ENCODE data around the gene UQCC3. TPM values are rescaled to one million over a fixed set of nuclear protein-coding genes. Genes with fewer than 3 reads are reported as not detected.

The UQCC3 gene
- total RNA-seq, 3 donors from 2014 or later, result 7.4 to 9.8 (median 8.3) TPM

DNA sequence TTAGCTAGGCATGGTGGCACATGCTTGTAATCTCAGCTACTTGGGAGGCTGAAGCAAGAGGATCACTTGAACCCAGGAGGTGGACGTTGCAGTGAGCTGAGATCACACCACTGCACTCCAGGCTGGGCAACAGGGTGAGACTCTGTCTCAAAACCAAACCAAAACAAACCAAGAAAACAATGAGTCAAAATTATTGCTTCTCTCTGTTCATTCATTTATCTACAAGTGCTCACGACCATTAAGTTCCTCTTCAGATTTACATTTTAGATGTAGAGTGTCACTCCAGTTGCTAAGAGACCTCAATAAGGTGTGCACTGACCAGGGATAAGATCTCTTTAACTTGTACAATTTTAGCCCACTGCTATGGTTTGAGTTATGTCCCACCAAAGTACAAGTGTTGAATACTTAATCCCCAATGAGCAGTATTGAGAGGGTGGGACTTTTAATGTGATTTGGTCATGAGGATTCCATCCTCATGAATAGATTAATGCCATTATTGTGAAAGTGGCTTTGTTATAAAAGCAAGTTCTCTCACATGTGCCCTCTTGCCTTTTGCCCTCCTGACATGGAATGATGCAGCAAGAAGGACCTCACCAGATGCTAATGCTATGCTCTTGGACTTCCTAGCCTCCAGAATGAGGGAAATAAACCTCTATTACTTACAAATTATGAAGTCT, 48.0 kb downstream of the UQCC3 start:
- Histone ChIP-seq H3K4me1 (peaks cover 0 to 18% of the 10 kb centered on the region in 2 donors), H3K9me3 (no peaks in the 10 kb centered on the region), H3K4me3 (no peak overlapping the region), H3K27me3 (no peaks in the 10 kb centered on the region), H3K27ac (peak overlapping the region in 1 of 2 donors; percentile 6), H3K36me3 (peaks cover 10% of the 10 kb centered on the region)
- intact Hi-C loops (cut with DNase I; ENCODE audit: low total_unique reads), result no loop called here
- TF ChIP-seq POLR2AphosphoS5 (IDR thresholded peaks at IDR 0.05), result no peak
- no peak for DNase-seq (ENCODE audit: low spot score in 2 of 2)

GRCh38 chr11:62721994-62722393, 50.5 kb downstream of the UQCC3 start:
- Histone ChIP-seq H3K4me1 (peaks cover 0 to 9% of the 10 kb centered on the region in 2 donors), H3K27ac (no peak overlapping the region), H3K36me3 (peaks cover 10% of the 10 kb centered on the region), H3K9me3 (no peaks in the 10 kb centered on the region), H3K27me3 (no peaks in the 10 kb centered on the region), H3K4me3 (no peak overlapping the region)
- intact Hi-C loops (cut with DNase I; ENCODE audit: low total_unique reads), result no loop called here
- DNase-seq (ENCODE audit: low spot score in 2 of 2), result no peak
- TF ChIP-seq POLR2A (IDR thresholded peaks at IDR 0.05) (no peak), CTCF (IDR thresholded peaks at IDR 0.05) (no peak), POLR2AphosphoS5 (IDR thresholded peaks at IDR 0.05) (no peak)

Other genes starting within 250 kb of the UQCC3 start
- 1,000 to 10,000 TPM in 2 of 3 donors, 100 to 1,000 TPM in 1; 636 to 1,393 (median 1,040) TPM for gene AHNAK, start 124.9 kb upstream of the UQCC3 start, total RNA-seq
- 1,000 to 10,000 TPM; 1,312 to 1,961 (median 1,794) TPM for gene EEF1G, start 97.8 kb upstream of the UQCC3 start, total RNA-seq
- 10 to 100 TPM in 2 of 3 donors, 1 to 10 TPM in 1; 7.7 to 12.1 (median 10.7) TPM for gene TUT1, start 80.2 kb upstream of the UQCC3 start, total RNA-seq
- 10 to 100 TPM; 61.3 to 92.8 (median 85.5) TPM for gene MTA2, start 69.8 kb upstream of the UQCC3 start, total RNA-seq
- 10 to 100 TPM; 34.7 to 58.7 (median 35.7) TPM for gene EML3, start 58.9 kb upstream of the UQCC3 start, total RNA-seq
- gene ROM1, start 58.4 kb upstream of the UQCC3 start, total RNA-seq, result 10 to 100 TPM in 2 of 3 donors, 1 to 10 TPM in 1; 8.5 to 11.5 (median 11.0) TPM
- gene B3GAT3, start 49.7 kb upstream of the UQCC3 start, total RNA-seq, result 10 to 100 TPM; 19.0 to 38.0 (median 29.6) TPM
- gene GANAB, start 25.1 kb upstream of the UQCC3 start, total RNA-seq, result 100 to 1,000 TPM; 114 to 116 (median 116) TPM
- gene INTS5, start 18.4 kb upstream of the UQCC3 start, total RNA-seq, result 10 to 100 TPM; 14.6 to 19.0 (median 18.4) TPM
- gene C11orf98, start 6.5 kb upstream of the UQCC3 start, total RNA-seq, result 10 to 100 TPM; 22.9 to 42.9 (median 25.2) TPM
- gene CSKMT, start 6.4 kb upstream of the UQCC3 start, total RNA-seq, result 10 to 100 TPM in 1 of 3 donors, 1 to 10 TPM in 2; 5.4 to 16.1 (median 5.8) TPM
- gene LBHD1, start 594 bp downstream of the UQCC3 start, total RNA-seq, result 1 to 10 TPM; 4.3 to 6.0 (median 5.6) TPM
- gene UBXN1, start 7.4 kb downstream of the UQCC3 start, total RNA-seq, result 100 to 1,000 TPM; 204 to 248 (median 239) TPM
- gene LRRN4CL, start 17.9 kb downstream of the UQCC3 start, total RNA-seq, result 10 to 100 TPM in 2 of 3 donors, 1 to 10 TPM in 1; 9.8 to 15.1 (median 13.6) TPM
- gene BSCL2, start 35.8 kb downstream of the UQCC3 start, total RNA-seq, result 10 to 100 TPM; 40.2 to 58.4 (median 54.1) TPM
- gene GNG3, start 36.0 kb downstream of the UQCC3 start, total RNA-seq, result not detected
- 10 to 100 TPM; 22.3 to 24.5 (median 23.6) TPM for gene HNRNPUL2, start 55.8 kb downstream of the UQCC3 start, total RNA-seq
- gene TTC9C, start 56.8 kb downstream of the UQCC3 start, total RNA-seq, result 10 to 100 TPM; 19.2 to 26.2 (median 25.8) TPM
- gene ZBTB3, start 82.5 kb downstream of the UQCC3 start, total RNA-seq, result 1 to 10 TPM; 5.9 to 9.7 (median 9.0) TPM
- 10 to 100 TPM; 54.2 to 80.6 (median 65.5) TPM for gene POLR2G, start 89.9 kb downstream of the UQCC3 start, total RNA-seq
- gene TAF6L, start 99.7 kb downstream of the UQCC3 start, total RNA-seq, result 10 to 100 TPM; 14.1 to 20.8 (median 20.5) TPM
- gene TMEM179B, start 115.7 kb downstream of the UQCC3 start, total RNA-seq, result 10 to 100 TPM; 61.4 to 66.9 (median 64.9) TPM
- gene TMEM223, start 120.3 kb downstream of the UQCC3 start, total RNA-seq, result 10 to 100 TPM; 26.9 to 34.1 (median 29.8) TPM
- gene NXF1, start 133.8 kb downstream of the UQCC3 start, total RNA-seq, result 10 to 100 TPM; 74.9 to 89.3 (median 76.4) TPM
- 10 to 100 TPM; 30.8 to 42.3 (median 34.2) TPM for gene STX5, start 160.4 kb downstream of the UQCC3 start, total RNA-seq
- 1 to 10 TPM in 1 of 3 donors, not detected in 2; 1.6 TPM for gene TEX54, start 161.2 kb downstream of the UQCC3 start, total RNA-seq
- 10 to 100 TPM; 46.6 to 62.6 (median 48.7) TPM for gene WDR74, start 167.9 kb downstream of the UQCC3 start, total RNA-seq
- 100 to 1,000 TPM; 147 to 214 (median 171) TPM for gene SLC3A2, start 209.2 kb downstream of the UQCC3 start, total RNA-seq
- 1 to 10 TPM in 1 of 3 donors, under 1 TPM in 1, not detected in 1; 0.88 to 1.3 TPM for gene CHRM1, start 249.7 kb downstream of the UQCC3 start, total RNA-seq

Measured in breast epithelium (tissue), 4 donors.